Gastroesophageal sphincter (tissue), 4 donors: ENCODE measurements around the gene TMEM114. TPM values are rescaled to one million over a fixed set of nuclear protein-coding genes. Genes with fewer than 3 reads are reported as not detected.

ENCODE experiments used
- ATAC-seq: fragments of 150-250 bp; one replicate; pipeline ENCODE4 v1.9.1; 2016; ENCODE audit warnings: mild to moderate bottlenecking, moderate library complexity
- H3K27ac ChIP-seq, 4 donors: fragments of 200-600 bp; sonication (generic) in 3 of 4; 1 replicate in 3 of 4; 2 replicates in 1 of 4; pipeline ENCODE4 v1.5.1; 2016 to 2019
- H3K27me3 ChIP-seq: fragments of 200-600 bp; sonication (generic); one replicate; pipeline ENCODE4 v1.5.1; 2019
- H3K36me3 ChIP-seq, 2 donors: fragments of 200-600 bp; sonication (generic); one replicate each; pipeline ENCODE4 v1.5.1; 2019; ENCODE audit warnings: control low read depth in 1 of 2
- H3K4me1 ChIP-seq, 3 donors: fragments of 200-600 bp; sonication (generic); 1 replicate in 2 of 3; 2 replicates in 1 of 3; pipeline ENCODE4 v1.5.1; 2016 to 2019; ENCODE audit warnings: control low read depth in 2 of 3
- H3K4me3 ChIP-seq, 2 donors: fragments of 200-600 bp; sonication (generic); one replicate each; pipeline ENCODE4 v1.5.1; 2019; ENCODE audit warnings: mild to moderate bottlenecking in 1 of 2, moderate library complexity in 1 of 2
- H3K9me3 ChIP-seq, 3 donors: fragments of 200-600 bp; sonication (generic); one replicate each; pipeline ENCODE4 v1.5.1; 2017 to 2019; ENCODE audit warnings: control low read depth in 2 of 3
- CTCF ChIP-seq, 4 experiments: fragments of 200-600 bp in 2 of 4; fragments of 450-650 bp in 2 of 4; sonication (generic) in 1 of 4; IDR thresholded peaks; one replicate each; pipeline ENCODE4 v1.5.1; 2017 to 2019; ENCODE audit warnings: antibody characterized with exemption in 4 of 4, mild to moderate bottlenecking in 2 of 4, moderate library complexity in 2 of 4
- EP300 ChIP-seq: sonication (generic); formaldehyde crosslinking; IDR thresholded peaks from one replicate; pipeline ENCODE4 v1.6.1; 2017; ENCODE audit warnings: antibody characterized with exemption, mild to moderate bottlenecking
- POLR2A ChIP-seq, 2 donors: fragments of 450-650 bp; IDR thresholded peaks; one replicate each; pipeline ENCODE4 v1.6.1; 2017; ENCODE audit warnings: antibody characterized with exemption in 2 of 2, mild to moderate bottlenecking in 2 of 2, moderate library complexity in 1 of 2
- POLR2AphosphoS5 ChIP-seq: sonication (generic); formaldehyde crosslinking; IDR thresholded peaks from one replicate; pipeline ENCODE4 v1.6.1; 2017; ENCODE audit warnings: antibody characterized with exemption
- WGBS, 2 donors: methylation state at CpG; one replicate each; pipeline ENCODE4 v1.1.5; 2018; ENCODE audit warnings: low coverage in 1 of 2; 5-methylcytosine and 5-hydroxymethylcytosine counted together
- total RNA-seq, 4 donors: library from RNA; depleted of rRNA; stranded (reverse); fragments of >200 nt; gene quantifications; one replicate each; pipeline ENCODE4 v1.1.0, GENCODE V29; 2016

The TMEM114 gene
- total RNA-seq, 4 donors from 2014 or later, result not detected

GRCh38 chr16:8554022-8554421 lies 36.3 kb downstream of the TMEM114 start:
- WGBS, 2 donors, result 75% methylated on average over 3 of the region's 4 CpGs; no CpG with 5 or more reads in 1 of the 2 donors
- H3K27me3 ChIP-seq, result peaks cover 84% of the 10 kb centered on the region
- ATAC-seq, result no peak

GRCh38 chr16:8552487-8553221 lies 37.7 kb downstream of the TMEM114 start:
- TF ChIP-seq POLR2A (IDR thresholded peaks at IDR 0.05) (no peak), CTCF (IDR thresholded peaks at IDR 0.05) (no peak), EP300 (no peak), POLR2AphosphoS5 (no peak)
- Histone ChIP-seq H3K36me3 (no peaks in the 10 kb centered on the region), H3K9me3 (no peaks in the 10 kb centered on the region), H3K4me1 (no peaks in the 10 kb centered on the region), H3K27me3 (peaks cover 84% of the 10 kb centered on the region), H3K4me3 (no peak overlapping the region), H3K27ac (no peak overlapping the region)
- ATAC-seq, result no peak
- WGBS, 2 donors, result 19 to 32% methylated on average over 4 to 11 of the region's 11 CpGs

More at GRCh38 chr16:8554022-8554421, 36.3 kb downstream of the TMEM114 start:
- no peak for TF ChIP-seq POLR2A (IDR thresholded peaks at IDR 0.05)
- no peak for TF ChIP-seq POLR2AphosphoS5
- TF ChIP-seq CTCF (IDR thresholded peaks at IDR 0.05), result no peak
- TF ChIP-seq EP300, result no peak
- Histone ChIP-seq H3K27ac (no peak overlapping the region), H3K4me1 (no peaks in the 10 kb centered on the region), H3K9me3 (no peaks in the 10 kb centered on the region), H3K4me3 (no peak overlapping the region), H3K36me3 (no peaks in the 10 kb centered on the region)

GRCh38 chr16:8551388-8552332 lies 38.7 kb downstream of the TMEM114 start:
- no peaks in the 10 kb centered on the region for H3K9me3 ChIP-seq
- peaks cover 88% of the 10 kb centered on the region for H3K27me3 ChIP-seq
- TF ChIP-seq EP300, result no peak
- TF ChIP-seq CTCF (IDR thresholded peaks at IDR 0.05), result no peak
- TF ChIP-seq POLR2AphosphoS5, result no peak
- TF ChIP-seq POLR2A (IDR thresholded peaks at IDR 0.05), result no peak
- H3K4me3 ChIP-seq, result no peak overlapping the region
- no peaks in the 10 kb centered on the region for H3K36me3 ChIP-seq
- H3K27ac ChIP-seq, result no peak overlapping the region
- no peak for ATAC-seq
- WGBS, 2 donors, result 84 to 100% methylated on average over 1 to 3 of the region's 3 CpGs
- no peaks in the 10 kb centered on the region for H3K4me1 ChIP-seq

GRCh38 chr16:8550728-8551387 lies 39.5 kb downstream of the TMEM114 start:
- no peak for ATAC-seq
- Histone ChIP-seq H3K9me3 (no peaks in the 10 kb centered on the region), H3K4me1 (no peaks in the 10 kb centered on the region), H3K36me3 (no peaks in the 10 kb centered on the region), H3K27ac (no peak overlapping the region), H3K27me3 (peaks cover 89% of the 10 kb centered on the region), H3K4me3 (no peak overlapping the region)
- TF ChIP-seq POLR2A (IDR thresholded peaks at IDR 0.05), result no peak
- no peak for TF ChIP-seq POLR2AphosphoS5
- TF ChIP-seq EP300, result no peak
- no peak for TF ChIP-seq CTCF (IDR thresholded peaks at IDR 0.05)
- WGBS, 2 donors, result 79 to 82% methylated on average over 5 to 8 of the region's 9 CpGs
